GM18951 (cell line): Measurements from ENCODE around the gene KRTAP16-1.

Source experiments
- POLR2A ChIP-seq: IDR thresholded peaks from 4 replicates; pipeline ENCODE4 v1.6.1; 2011; ENCODE audit warnings: mild to moderate bottlenecking; ENCODE audit not compliant: insufficient read length, insufficient read depth; ENCODE audit errors: extremely low read depth
- in situ Hi-C: fragments of 300-500 bp; cut with MboI; formaldehyde crosslinking; loops from one replicate; pipeline ENCODE4 v1.12.0; 2022; ENCODE audit warnings: low sequenced_read_pairs, mixed read lengths, inconsistent platforms; ENCODE audit not compliant: unreplicated experiment

The KRTAP16-1 gene

GRCh38 chr17:41339571-41340172, 30.6 kb upstream of the KRTAP16-1 start:
- TF ChIP-seq POLR2A, result no peak
- in situ Hi-C loops, result no loop called here

GRCh38 chr17:41338961-41339485, 29.9 kb upstream of the KRTAP16-1 start:
- no peak for TF ChIP-seq POLR2A
- in situ Hi-C loops, result no loop called here

- in situ Hi-C loops, result no loop called here
- no peak for TF ChIP-seq POLR2A
Observed at GRCh38 chr17:41335747-41336146, 26.6 kb upstream of the KRTAP16-1 start.

- TF ChIP-seq POLR2A, result no peak
- in situ Hi-C loops, result no loop called here
Observed at GRCh38 chr17:41334385-41335305, 25.5 kb upstream of the KRTAP16-1 start.

GRCh38 chr17:41333836-41334235, 24.7 kb upstream of the KRTAP16-1 start:
- TF ChIP-seq POLR2A, result no peak
- in situ Hi-C loops, result no loop called here

GRCh38 chr17:41333098-41333497, 24.0 kb upstream of the KRTAP16-1 start:
- TF ChIP-seq POLR2A, result no peak
- in situ Hi-C loops, result no loop called here

- in situ Hi-C loops, result no loop called here
Observed at GRCh38 chr17:41332239-41332638, 23.1 kb upstream of the KRTAP16-1 start.

GRCh38 chr17:41331606-41332005, 22.5 kb upstream of the KRTAP16-1 start:
- in situ Hi-C loops, result no loop called here

More at GRCh38 chr17:41332239-41332638, 23.1 kb upstream of the KRTAP16-1 start:
- TF ChIP-seq POLR2A, result no peak

GRCh38 chr17:41329279-41329948, 20.3 kb upstream of the KRTAP16-1 start:
- in situ Hi-C loops, result no loop called here
- TF ChIP-seq POLR2A, result no peak

More at GRCh38 chr17:41331606-41332005, 22.5 kb upstream of the KRTAP16-1 start:
- TF ChIP-seq POLR2A, result no peak

GRCh38 chr17:41328207-41328606, 19.1 kb upstream of the KRTAP16-1 start:
- in situ Hi-C loops, result no loop called here
- no peak for TF ChIP-seq POLR2A

GRCh38 chr17:41327411-41328120, 18.5 kb upstream of the KRTAP16-1 start:
- no peak for TF ChIP-seq POLR2A
- in situ Hi-C loops, result no loop called here
